Measurements from ENCODE around the gene FASTKD3.

GRCh38 chr5:7872517-7873130 is 3.8 kb upstream of the FASTKD3 start:
- TF ChIP-seq, protein P1, sequence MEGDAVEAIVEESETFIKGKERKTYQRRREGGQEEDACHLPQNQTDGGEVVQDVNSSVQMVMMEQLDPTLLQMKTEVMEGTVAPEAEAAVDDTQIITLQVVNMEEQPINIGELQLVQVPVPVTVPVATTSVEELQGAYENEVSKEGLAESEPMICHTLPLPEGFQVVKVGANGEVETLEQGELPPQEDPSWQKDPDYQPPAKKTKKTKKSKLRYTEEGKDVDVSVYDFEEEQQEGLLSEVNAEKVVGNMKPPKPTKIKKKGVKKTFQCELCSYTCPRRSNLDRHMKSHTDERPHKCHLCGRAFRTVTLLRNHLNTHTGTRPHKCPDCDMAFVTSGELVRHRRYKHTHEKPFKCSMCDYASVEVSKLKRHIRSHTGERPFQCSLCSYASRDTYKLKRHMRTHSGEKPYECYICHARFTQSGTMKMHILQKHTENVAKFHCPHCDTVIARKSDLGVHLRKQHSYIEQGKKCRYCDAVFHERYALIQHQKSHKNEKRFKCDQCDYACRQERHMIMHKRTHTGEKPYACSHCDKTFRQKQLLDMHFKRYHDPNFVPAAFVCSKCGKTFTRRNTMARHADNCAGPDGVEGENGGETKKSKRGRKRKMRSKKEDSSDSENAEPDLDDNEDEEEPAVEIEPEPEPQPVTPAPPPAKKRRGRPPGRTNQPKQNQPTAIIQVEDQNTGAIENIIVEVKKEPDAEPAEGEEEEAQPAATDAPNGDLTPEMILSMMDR (IDR thresholded peaks at IDR 0.05 in 2 of 3, conservative IDR thresholded peaks at IDR 0.05 in 1 of 3; ENCODE audit: control insufficient read depth in 2 of 3, extremely low read depth in 1 of 3, insufficient read depth in 1 of 3, low read depth in 3 of 3, low read length in 3 of 3) = no peak
- TF ChIP-seq POLR2AphosphoS5 (IDR thresholded peaks at IDR 0.05; ENCODE audit: low read length) (no peak), SUZ12 (IDR thresholded peaks at IDR 0.05; ENCODE audit: unreplicated experiment) (no peak), BHLHE40 (IDR thresholded peaks at IDR 0.05; ENCODE audit: borderline replicate concordance in 1 of 2, low read depth in 2 of 2, low read length in 1 of 2) (no peak), RB1 (IDR thresholded peaks at IDR 0.05; ENCODE audit: borderline replicate concordance) (no peak), SPI1 (IDR thresholded peaks at IDR 0.05; ENCODE audit: borderline replicate concordance, insufficient read depth, low read depth, low read length) (no peak), SMC3 (IDR thresholded peaks at IDR 0.05; ENCODE audit: borderline replicate concordance, low read length) (no peak), SIX5 (IDR thresholded peaks at IDR 0.05; ENCODE audit: low read depth, low read length, severe bottlenecking) (no peak), MAX (IDR thresholded peaks at IDR 0.05; ENCODE audit: low read depth, low read length) (no peak), SREBF2 (IDR thresholded peaks at IDR 0.05; ENCODE audit: low read length) (no peak)
